Epithelial cell of proximal tubule (primary cell): Measurements from ENCODE around the gene FOXE3. TPM values are rescaled to one million over a fixed set of nuclear protein-coding genes. Genes with fewer than 3 reads are reported as not detected.
"Not testable (repeated sequence)": the region's sequence is repeated elsewhere in the genome, so short reads cannot be mapped to it uniquely, and the experiment has no call there.

Experiments
- DNase-seq: peaks from one replicate; pipeline ENCODE4 v3.0.0-alpha.2; 2011; ENCODE audit warnings: low read depth
- H3K4me3 ChIP-seq: 2 replicates; pipeline ENCODE4 v1.5.1; 2011; ENCODE audit warnings: low read depth, mild to moderate bottlenecking, low read length
- CTCF ChIP-seq: conservative IDR thresholded peaks from 2 replicates; pipeline ENCODE4 v1.5.1; 2012; ENCODE audit warnings: low read depth, mild to moderate bottlenecking, low read length
- total RNA-seq: library from RNA; depleted of rRNA; stranded (reverse); fragments of >200 nt; gene quantifications from 2 replicates; pipeline ENCODE4 v1.2.3, GENCODE V29; 2015

Gene FOXE3
- total RNA-seq, 1 donor from 2014 or later: not detected

DNA sequence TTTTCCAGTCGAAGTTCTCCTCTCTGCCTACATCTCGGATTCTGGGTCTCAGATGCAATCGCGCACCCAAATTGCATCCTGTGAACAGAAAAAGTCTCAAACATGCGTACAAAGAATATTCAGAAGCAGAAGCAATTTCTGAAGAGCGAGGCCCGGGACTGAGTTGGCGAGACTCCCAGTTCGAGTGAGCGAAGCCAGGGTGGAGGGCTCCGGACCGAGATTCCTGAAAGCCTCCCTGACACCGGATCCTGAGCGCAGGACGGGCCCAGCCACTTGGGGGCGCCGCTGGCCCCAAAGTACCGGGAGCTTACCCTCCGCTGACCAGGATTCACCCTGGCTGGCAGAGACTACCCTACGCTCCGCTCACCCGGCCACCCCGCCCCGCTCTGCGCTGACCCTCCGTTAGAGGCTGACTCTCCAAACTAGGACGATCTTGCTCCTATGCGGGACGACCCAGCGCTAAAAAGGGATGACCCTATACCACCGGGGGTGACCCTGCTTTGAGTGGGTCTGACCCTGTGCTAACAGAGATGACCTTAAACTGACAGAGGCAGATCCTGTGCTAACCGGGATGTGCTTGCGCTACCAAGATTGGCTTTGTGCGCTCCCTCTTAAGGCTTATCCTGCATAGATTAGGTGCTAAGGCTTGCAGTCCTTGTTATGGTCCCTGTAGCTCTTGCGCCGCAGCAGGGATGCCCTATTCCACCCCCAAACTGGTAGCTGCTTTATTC is 33.9 kb downstream of the FOXE3 start:
- peak; percentile 41 for TF ChIP-seq CTCF
- no peak overlapping the region for H3K4me3 ChIP-seq
- DNase-seq: no peak

GRCh38 chr1:47450606-47451005 is 34.5 kb downstream of the FOXE3 start:
- no peak for DNase-seq
- H3K4me3 ChIP-seq: no peak overlapping the region
- TF ChIP-seq CTCF: no peak

GRCh38 chr1:47452426-47452825 is 36.3 kb downstream of the FOXE3 start:
- DNase-seq: no peak
- H3K4me3 ChIP-seq: no peak overlapping the region
- TF ChIP-seq CTCF: no peak

DNA sequence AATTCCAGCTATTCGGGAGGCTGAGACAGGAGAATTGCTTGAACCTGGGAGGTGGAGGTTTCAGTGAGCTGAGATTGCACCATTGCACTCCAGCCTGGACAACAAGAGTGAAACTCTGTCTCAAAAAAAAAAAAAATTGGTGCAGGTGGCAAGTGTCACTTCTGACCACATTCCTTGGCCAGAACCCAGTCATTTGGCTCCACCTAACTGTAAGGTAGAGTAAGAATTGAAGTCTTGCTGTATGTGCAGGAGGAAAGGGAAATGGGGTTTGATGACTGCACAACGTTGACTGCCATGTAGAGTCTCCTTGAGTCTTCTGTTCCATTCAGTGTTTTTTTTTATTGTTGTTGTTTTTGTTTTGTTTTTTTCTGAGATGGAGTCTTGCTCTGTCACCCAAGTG is 37.8 kb downstream of the FOXE3 start:
- not testable (repeated sequence) for H3K4me3 ChIP-seq, DNase-seq

GRCh38 chr1:47456250-47456649 is 40.2 kb downstream of the FOXE3 start:
- no peak overlapping the region for H3K4me3 ChIP-seq
- no peak for TF ChIP-seq CTCF
- no peak for DNase-seq

DNA sequence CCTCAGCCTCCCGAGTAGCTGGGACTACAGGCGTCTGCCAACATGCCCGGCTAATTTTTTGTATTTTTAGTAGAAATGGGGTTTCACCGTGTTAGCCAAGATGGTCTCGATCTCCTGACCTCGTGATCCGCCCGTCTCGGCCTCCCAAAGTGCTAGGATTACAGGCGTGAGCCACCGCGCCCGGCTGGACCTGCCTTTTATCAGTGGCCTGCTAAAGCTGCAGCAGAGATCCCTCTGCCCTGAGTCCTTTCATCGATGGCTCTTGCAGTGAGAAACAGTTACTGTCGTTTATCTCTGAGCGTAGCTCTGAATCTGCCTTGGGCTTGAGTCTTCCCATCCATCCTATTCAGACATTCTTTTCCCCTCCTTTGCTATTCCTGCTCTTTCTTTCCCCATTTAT is 41.5 kb downstream of the FOXE3 start:
- H3K4me3 ChIP-seq, DNase-seq: not testable (repeated sequence)

GRCh38 chr1:47459253-47459788 is 43.2 kb downstream of the FOXE3 start:
- no peak for TF ChIP-seq CTCF
- H3K4me3 ChIP-seq: no peak overlapping the region
- DNase-seq: no peak

DNA sequence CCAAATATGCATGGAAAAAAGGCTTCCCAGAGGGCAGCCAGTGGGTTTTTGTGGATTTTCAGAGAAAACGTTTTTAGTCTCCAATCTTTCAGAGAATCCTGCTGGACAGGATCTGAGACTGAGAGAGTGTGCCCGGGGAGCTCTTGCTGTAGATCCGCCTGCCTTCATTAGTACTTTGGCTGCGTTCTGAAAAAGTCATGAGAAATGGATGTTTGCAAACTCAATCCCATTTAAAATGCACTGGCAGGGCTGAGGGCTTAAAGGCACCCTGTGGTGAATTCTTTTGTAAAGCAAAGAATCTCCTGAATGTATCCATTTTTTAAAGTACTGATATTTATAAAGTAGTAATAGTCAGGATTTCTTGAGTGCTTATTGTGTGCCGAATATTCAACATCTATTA is 44.0 kb downstream of the FOXE3 start:
- H3K4me3 ChIP-seq: no peak overlapping the region
- TF ChIP-seq CTCF: no peak
- DNase-seq: no peak
